Activated T-helper 1 cell treated with Interleukin-2 at 50 U/mL for 16 hours (primary cell): ENCODE results near the gene PCP4.

Source experiments
- DNase-seq: peaks from one replicate; pipeline ENCODE4 v3.0.0-alpha.2; 2020; ENCODE audit warnings: low read depth

Gene PCP4

DNA sequence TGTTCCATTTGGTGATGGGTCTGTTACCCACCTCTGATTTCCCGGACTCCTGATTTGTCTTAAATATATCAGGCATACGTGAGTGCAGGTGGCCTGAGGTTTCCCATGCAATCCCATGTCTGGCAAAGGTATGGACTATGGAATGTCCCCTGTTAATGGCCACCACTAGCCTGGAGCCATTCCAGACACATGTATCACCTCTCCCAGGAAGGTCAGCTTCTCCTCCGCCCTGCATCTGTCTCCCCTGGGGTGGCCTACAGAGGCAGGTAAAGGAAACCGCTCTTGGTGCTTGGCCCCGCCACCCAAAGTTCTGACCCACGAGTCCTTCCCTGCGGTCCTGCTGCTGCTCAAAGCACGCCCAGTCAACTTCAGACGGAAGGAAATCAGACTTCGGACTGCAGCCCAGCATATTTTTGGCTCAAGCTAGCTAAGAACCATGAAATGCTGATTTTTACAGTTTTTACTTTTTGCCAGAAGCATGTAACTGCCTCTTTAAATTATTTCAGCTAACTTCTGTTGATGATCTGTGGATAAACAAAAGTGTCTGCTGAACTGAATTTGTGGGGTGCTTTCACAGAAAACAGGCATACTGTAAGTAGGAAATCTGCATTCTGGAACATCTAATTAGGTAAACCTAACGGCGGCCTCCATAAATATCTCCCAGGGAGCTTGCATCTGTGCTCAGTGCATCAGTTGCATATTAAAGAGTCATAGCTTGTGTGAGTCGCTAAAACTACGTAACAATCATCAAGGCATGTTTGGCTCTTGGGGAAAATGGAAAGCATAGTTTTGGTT lies 105.9 kb downstream of the PCP4 start:
- no peak for DNase-seq

DNA sequence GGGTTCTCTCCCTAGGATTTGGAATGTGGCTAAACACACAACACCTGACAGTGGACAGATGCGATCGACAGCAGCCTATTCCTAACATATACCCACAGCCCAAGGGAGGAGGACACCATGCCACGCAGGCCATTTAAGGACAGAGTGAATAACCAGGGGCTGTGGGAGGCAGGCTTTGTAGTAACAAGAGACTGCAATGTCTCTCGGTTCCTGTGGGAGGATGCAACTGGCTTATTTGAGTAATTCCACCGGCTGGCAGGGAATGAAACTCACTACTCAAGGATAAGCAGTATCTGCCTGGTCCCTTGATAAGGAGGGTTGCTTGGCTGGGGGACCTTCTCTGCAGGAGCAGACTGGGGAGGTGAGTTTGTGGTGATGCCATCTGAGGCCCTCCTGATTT lies 109.6 kb downstream of the PCP4 start:
- DNase-seq, result no peak
